Smooth muscle cell of the brain vasculature (primary cell): Measurements from ENCODE around the gene DUSP6.
"Not testable (repeated sequence)": the region's sequence is repeated elsewhere in the genome, so short reads cannot be mapped to it uniquely, and the experiment has no call there.

Source experiments
- DNase-seq: peaks from one replicate; pipeline ENCODE4 v3.0.0-alpha.2; 2012; ENCODE audit warnings: low read depth, low spot score

Gene DUSP6

GRCh38 chr12:89351489-89352241 lies 636 bp downstream of the DUSP6 start:
- no peak for DNase-seq

- DNase-seq: no peak
These were observed 1.4 kb downstream of the DUSP6 start for GRCh38 chr12:89350630-89351488.

- no peak for DNase-seq
These were observed 2.1 kb downstream of the DUSP6 start for GRCh38 chr12:89350260-89350629.

- no peak for DNase-seq
These were observed 2.5 kb downstream of the DUSP6 start for GRCh38 chr12:89349814-89350213.

GRCh38 chr12:89348894-89349699 lies 3.2 kb downstream of the DUSP6 start:
- DNase-seq: no peak

- DNase-seq: no peak
These were observed 4.9 kb downstream of the DUSP6 start for GRCh38 chr12:89347325-89347829.

GRCh38 chr12:89346741-89347324 lies 5.5 kb downstream of the DUSP6 start:
- no peak for DNase-seq

GRCh38 chr12:89345830-89346740 lies 6.2 kb downstream of the DUSP6 start:
- no peak for DNase-seq

- DNase-seq: no peak
These were observed 6.9 kb downstream of the DUSP6 start for GRCh38 chr12:89345376-89345775.

- no peak for DNase-seq
These were observed 7.5 kb downstream of the DUSP6 start for GRCh38 chr12:89344862-89345202.

GRCh38 chr12:89344043-89344861 lies 8.0 kb downstream of the DUSP6 start:
- no peak for DNase-seq

- no peak for DNase-seq
These were observed 9.2 kb downstream of the DUSP6 start for GRCh38 chr12:89343127-89343526.

GRCh38 chr12:89340861-89341260 lies 11.4 kb downstream of the DUSP6 start:
- no peak for DNase-seq

- DNase-seq: no peak
These were observed 12.8 kb downstream of the DUSP6 start for GRCh38 chr12:89339526-89339925.

- not testable (repeated sequence) for DNase-seq
These were observed 15.2 kb downstream of the DUSP6 start for GRCh38 chr12:89337136-89337535.

- no peak for DNase-seq
These were observed 16.7 kb downstream of the DUSP6 start for GRCh38 chr12:89335452-89336244.

GRCh38 chr12:89334548-89335169 lies 17.6 kb downstream of the DUSP6 start:
- no peak for DNase-seq

GRCh38 chr12:89333564-89334252 lies 18.6 kb downstream of the DUSP6 start:
- no peak for DNase-seq
